Thyroid gland (tissue), 4 donors: Measurements from ENCODE around the gene CYP19A1. TPM values are rescaled to one million over a fixed set of nuclear protein-coding genes. Genes with fewer than 3 reads are reported as not detected.

Experiments used
- DNase-seq, 2 donors: peaks; one replicate each; pipeline ENCODE4 v3.0.0-alpha.2; 2019
- H3K27ac ChIP-seq, 3 donors: fragments of 200-600 bp; sonication (generic); 1 replicate in 2 of 3; 2 replicates in 1 of 3; pipeline ENCODE4 v1.5.1; 2016 to 2019; ENCODE audit warnings: mild to moderate bottlenecking in 1 of 3, moderate library complexity in 1 of 3
- H3K27me3 ChIP-seq: fragments of 200-600 bp; sonication (generic); one replicate; pipeline ENCODE4 v1.5.1; 2019
- H3K36me3 ChIP-seq, 2 donors: fragments of 200-600 bp; sonication (generic); one replicate each; pipeline ENCODE4 v1.5.1; 2016 to 2019
- H3K4me1 ChIP-seq, 2 donors: fragments of 200-600 bp; sonication (generic); one replicate each; pipeline ENCODE4 v1.5.1; 2017 to 2019
- H3K4me3 ChIP-seq, 3 donors: fragments of 200-600 bp; sonication (generic); replicated peaks in 1 of 3; 1 replicate in 2 of 3; 2 replicates in 1 of 3; pipeline ENCODE4 v1.5.1; 2016; ENCODE audit warnings: mild to moderate bottlenecking in 1 of 3
- H3K9me3 ChIP-seq: fragments of 200-600 bp; sonication (generic); one replicate; pipeline ENCODE4 v1.5.1; 2017
- CTCF ChIP-seq, 6 experiments: fragments of 200-600 bp in 3 of 6; fragments of 450-650 bp in 3 of 6; sonication (generic) in 3 of 6; IDR thresholded peaks; one replicate each; pipeline ENCODE4 v1.5.1; 2016 to 2019; ENCODE audit warnings: antibody characterized with exemption in 6 of 6, mild to moderate bottlenecking in 2 of 6, inconsistent platforms in 1 of 6, moderate library complexity in 1 of 6
- POLR2A ChIP-seq, 2 donors: fragments of 450-650 bp; IDR thresholded peaks; one replicate each; pipeline ENCODE4 v1.6.1; 2017; ENCODE audit warnings: antibody characterized with exemption in 2 of 2, mild to moderate bottlenecking in 2 of 2, moderate library complexity in 1 of 2
- WGBS, 2 donors: methylation state at CpG; one replicate each; pipeline ENCODE4 v1.1.5; 2017; 5-methylcytosine and 5-hydroxymethylcytosine counted together
- intact Hi-C: fragments of 100-400 bp; cut with DNase I; formaldehyde crosslinking; loops from one replicate; pipeline ENCODE4 v1.15.1; 2023
- total RNA-seq, 4 donors: library from RNA; depleted of rRNA; stranded (reverse); fragments of >200 nt; gene quantifications; one replicate each; pipeline ENCODE4 v1.2.3, GENCODE V29; 2016

Gene CYP19A1
- total RNA-seq, 4 donors from 2014 or later, result 1.6 to 5.5 (median 4.5) TPM

- TF ChIP-seq CTCF (IDR thresholded peaks at IDR 0.05) (no peak), POLR2A (IDR thresholded peaks at IDR 0.05) (no peak)
- peaks cover 0 to 5% of the 10 kb centered on the region in 2 donors for H3K4me1 ChIP-seq
- H3K4me3 ChIP-seq, result no peak overlapping the region
- DNase-seq, result no peak
- no peak overlapping the region for H3K27ac ChIP-seq
- H3K36me3 ChIP-seq, result no peaks in the 10 kb centered on the region
- WGBS, 2 donors, result 66 to 90% methylated on average over 2 of the region's 2 CpGs
- H3K9me3 ChIP-seq, result no peaks in the 10 kb centered on the region
- no peaks in the 10 kb centered on the region for H3K27me3 ChIP-seq
- intact Hi-C loops, result no loop called here
Measured at GRCh38 chr15:51269496-51269895, 68.9 kb downstream of the CYP19A1 start.

- Histone ChIP-seq H3K36me3 (no peaks in the 10 kb centered on the region), H3K27me3 (no peaks in the 10 kb centered on the region), H3K27ac (no peak overlapping the region), H3K4me3 (peak overlapping the region in 2 of 3 donors; percentile 5 to 32), H3K9me3 (no peaks in the 10 kb centered on the region), H3K4me1 (peaks cover 0 to 5% of the 10 kb centered on the region in 2 donors)
- intact Hi-C loops, result no loop called here
- 10 to 11% methylated on average over 11 of the region's 11 CpGs for WGBS, 2 donors
- DNase-seq, result peak; percentile 12 to 19
- TF ChIP-seq CTCF (IDR thresholded peaks at IDR 0.05) (no peak), POLR2A (IDR thresholded peaks at IDR 0.05) (no peak)
Measured at GRCh38 chr15:51267703-51268083, 70.7 kb downstream of the CYP19A1 start.

GRCh38 chr15:51267051-51267702, 71.2 kb downstream of the CYP19A1 start:
- intact Hi-C loops, result no loop called here
- Histone ChIP-seq H3K27ac (no peak overlapping the region), H3K4me1 (peaks cover 0 to 5% of the 10 kb centered on the region in 2 donors), H3K36me3 (no peaks in the 10 kb centered on the region), H3K27me3 (no peaks in the 10 kb centered on the region), H3K9me3 (no peaks in the 10 kb centered on the region), H3K4me3 (peak overlapping the region; percentile 5 to 32 (median 29))
- 1 to 2% methylated on average over 25 to 29 of the region's 47 CpGs for WGBS, 2 donors
- peak; percentile 12 to 19 for DNase-seq
- no peak for TF ChIP-seq POLR2A (IDR thresholded peaks at IDR 0.05)
- no peak for TF ChIP-seq CTCF (IDR thresholded peaks at IDR 0.05)

- 49 to 53% methylated on average over 9 of the region's 9 CpGs for WGBS, 2 donors
- Histone ChIP-seq H3K4me1 (peaks cover 0 to 5% of the 10 kb centered on the region in 2 donors), H3K4me3 (peak overlapping the region in 1 of 3 donors; percentile 5), H3K9me3 (no peaks in the 10 kb centered on the region), H3K27ac (no peak overlapping the region), H3K27me3 (no peaks in the 10 kb centered on the region), H3K36me3 (no peaks in the 10 kb centered on the region)
- no peak for DNase-seq
- intact Hi-C loops, result no loop called here
- TF ChIP-seq POLR2A (IDR thresholded peaks at IDR 0.05) (no peak), CTCF (IDR thresholded peaks at IDR 0.05) (no peak)
Measured at GRCh38 chr15:51266656-51267050, 71.7 kb downstream of the CYP19A1 start.

GRCh38 chr15:51265037-51265555, 73.3 kb downstream of the CYP19A1 start:
- H3K27me3 ChIP-seq, result no peaks in the 10 kb centered on the region
- H3K4me1 ChIP-seq, result peaks cover 0 to 5% of the 10 kb centered on the region in 2 donors
- intact Hi-C loops, result no loop called here
- TF ChIP-seq POLR2A (IDR thresholded peaks at IDR 0.05), result no peak
- no peak for TF ChIP-seq CTCF (IDR thresholded peaks at IDR 0.05)
- H3K27ac ChIP-seq, result no peak overlapping the region
- DNase-seq, result no peak
- H3K4me3 ChIP-seq, result no peak overlapping the region
- no peaks in the 10 kb centered on the region for H3K9me3 ChIP-seq
- WGBS, 2 donors, result 87 to 97% methylated on average over 5 of the region's 5 CpGs
- H3K36me3 ChIP-seq, result no peaks in the 10 kb centered on the region
